CD4-positive, alpha-beta T cell treated with Interleukin-10 for 1 hour (primary cell): Measurements from ENCODE around the gene EYS.
"Not testable (repeated sequence)": the region's sequence is repeated elsewhere in the genome, so short reads cannot be mapped to it uniquely, and the experiment has no call there.

ENCODE experiments used
- DNase-seq: peaks from one replicate; pipeline ENCODE4 v3.0.0-alpha.2; 2020

The EYS gene

GRCh38 chr6:65071480-65071879 is 635.5 kb downstream of the EYS start:
- DNase-seq, result no peak

GRCh38 chr6:65064844-65065243 is 642.2 kb downstream of the EYS start:
- no peak for DNase-seq

- DNase-seq, result no peak
These were observed 647.5 kb downstream of the EYS start for GRCh38 chr6:65059568-65059967.

- DNase-seq, result no peak
These were observed 651.5 kb downstream of the EYS start for GRCh38 chr6:65055545-65055944.

DNA sequence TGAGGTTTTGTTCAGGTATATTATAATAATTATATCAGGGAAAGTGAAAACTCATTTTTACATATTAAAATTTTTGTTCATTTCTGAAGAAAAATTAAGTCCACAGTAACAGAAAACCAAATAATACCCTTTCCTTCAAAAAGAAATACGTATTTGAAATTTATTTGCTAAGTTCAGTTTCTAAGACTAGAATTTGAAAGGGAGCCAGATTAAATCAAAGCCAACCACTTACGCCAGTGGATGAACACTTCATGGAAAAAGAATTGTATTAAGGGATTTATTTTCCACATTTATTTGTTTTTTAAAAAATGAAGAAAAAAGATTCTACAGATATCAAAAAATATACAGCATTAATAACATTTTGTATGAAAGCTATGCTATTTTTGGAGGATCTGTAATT is 654.4 kb downstream of the EYS start:
- DNase-seq, result no peak

- no peak for DNase-seq
These were observed 661.2 kb downstream of the EYS start for GRCh38 chr6:65045801-65046200.

DNA sequence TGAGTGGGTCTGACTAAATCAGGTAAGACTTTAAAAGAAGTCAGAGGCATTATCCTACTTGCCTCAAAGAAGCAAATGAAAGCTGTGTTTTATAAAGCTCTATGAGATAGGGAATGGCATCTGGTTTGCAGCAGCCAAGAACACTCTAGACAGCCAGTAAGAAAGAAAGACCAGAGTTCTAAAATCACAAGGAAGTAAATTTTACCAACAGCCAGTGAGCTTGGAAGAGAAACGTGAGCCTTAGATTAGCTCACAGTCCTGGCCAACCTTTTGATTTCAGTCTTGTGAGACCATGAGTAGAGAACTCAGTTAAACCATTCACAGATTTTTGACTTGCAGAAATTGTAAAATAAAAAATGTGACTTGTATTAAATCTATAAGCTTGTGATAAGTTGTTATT is 693.0 kb downstream of the EYS start:
- DNase-seq, result no peak

GRCh38 chr6:65006788-65007187 is 700.2 kb downstream of the EYS start:
- no peak for DNase-seq

GRCh38 chr6:65004283-65004682 is 702.7 kb downstream of the EYS start:
- no peak for DNase-seq

DNA sequence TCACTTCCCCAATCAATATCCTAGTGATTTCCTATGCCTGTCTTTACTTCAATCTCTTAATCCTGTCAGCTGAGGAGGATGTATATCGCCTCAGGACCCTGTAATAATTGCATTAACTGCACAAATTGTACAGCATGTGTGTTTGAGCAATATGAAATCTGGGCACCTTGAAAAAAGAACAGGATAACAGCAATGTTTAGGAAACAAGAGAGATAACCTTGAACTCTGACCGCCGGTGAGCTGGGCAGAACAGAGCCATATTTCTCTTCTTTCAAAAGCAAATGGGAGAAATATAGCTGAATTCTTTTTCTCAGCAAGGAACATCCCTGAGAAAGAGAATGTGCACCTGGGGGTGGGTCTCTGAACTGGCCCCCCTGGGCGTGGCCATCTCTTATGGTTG is 704.1 kb downstream of the EYS start:
- DNase-seq, result not testable (repeated sequence)

DNA sequence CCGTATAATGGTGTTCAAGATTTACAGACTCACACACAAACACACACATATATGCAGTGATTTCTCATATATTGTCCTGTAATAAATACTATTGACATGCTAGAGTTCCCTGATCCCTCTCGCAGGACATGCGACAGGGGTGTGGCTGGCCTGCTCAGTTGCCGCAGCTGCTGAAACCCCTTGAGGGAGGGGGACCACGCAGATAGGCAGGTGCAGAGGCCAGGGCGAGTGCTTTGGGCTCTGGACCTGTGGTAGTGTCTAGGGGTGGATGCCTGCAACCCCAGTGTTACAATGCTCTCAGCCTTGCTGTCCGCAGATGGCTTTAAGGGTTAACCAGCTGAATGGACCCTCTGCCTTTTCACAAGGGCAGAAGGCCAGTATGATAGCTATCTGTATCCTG is 706.2 kb downstream of the EYS start:
- DNase-seq, result no peak

DNA sequence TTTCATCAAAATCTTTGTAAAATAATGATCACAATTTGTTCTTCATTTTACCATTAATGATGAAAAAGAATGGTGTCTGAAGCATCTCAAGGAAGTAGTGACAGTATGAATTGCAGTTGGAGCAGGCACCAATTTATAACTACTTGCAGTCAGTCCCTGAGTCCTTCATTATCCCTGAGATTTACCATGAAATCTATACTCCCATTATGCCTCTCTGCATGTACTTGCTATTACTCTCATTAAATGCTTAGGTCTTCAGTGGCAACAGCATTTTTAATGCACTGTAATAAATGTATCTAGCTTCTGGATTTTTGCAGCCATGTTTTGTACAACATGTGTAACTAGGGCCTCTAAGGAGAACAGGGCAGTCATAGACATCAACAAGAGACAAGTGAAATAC is 708.8 kb downstream of the EYS start:
- DNase-seq, result no peak

GRCh38 chr6:64996301-64996700 is 710.7 kb downstream of the EYS start:
- DNase-seq, result no peak

DNA sequence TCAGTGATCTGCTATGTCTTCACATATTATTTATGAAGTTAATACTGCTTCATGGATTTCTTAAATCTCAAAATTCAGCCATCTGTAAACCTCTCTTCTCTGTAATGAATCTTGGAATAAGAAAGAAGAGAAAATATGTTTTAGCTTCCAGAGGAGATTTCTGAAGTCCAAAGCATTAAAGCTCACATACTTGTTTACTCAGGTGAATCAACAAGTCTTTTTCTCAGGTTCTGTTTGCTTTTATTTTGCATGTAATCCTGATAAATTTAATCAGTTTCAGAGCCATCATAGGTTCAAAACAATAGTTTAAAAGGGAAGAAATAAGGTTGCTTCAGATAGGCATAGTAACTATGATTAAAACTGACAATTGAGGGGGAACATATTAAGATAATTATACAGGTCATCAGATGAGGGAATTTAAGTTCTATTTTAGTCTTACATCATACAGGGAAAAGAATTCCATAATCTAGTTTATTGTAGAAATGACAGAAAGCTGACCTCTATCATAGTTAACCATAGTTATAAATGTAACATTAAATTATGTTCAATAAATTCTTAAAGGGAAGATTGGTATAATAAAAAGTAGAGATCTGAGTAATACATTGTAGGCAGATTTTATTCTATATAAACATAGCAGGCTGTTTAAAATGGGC is 716.2 kb downstream of the EYS start:
- no peak for DNase-seq

DNA sequence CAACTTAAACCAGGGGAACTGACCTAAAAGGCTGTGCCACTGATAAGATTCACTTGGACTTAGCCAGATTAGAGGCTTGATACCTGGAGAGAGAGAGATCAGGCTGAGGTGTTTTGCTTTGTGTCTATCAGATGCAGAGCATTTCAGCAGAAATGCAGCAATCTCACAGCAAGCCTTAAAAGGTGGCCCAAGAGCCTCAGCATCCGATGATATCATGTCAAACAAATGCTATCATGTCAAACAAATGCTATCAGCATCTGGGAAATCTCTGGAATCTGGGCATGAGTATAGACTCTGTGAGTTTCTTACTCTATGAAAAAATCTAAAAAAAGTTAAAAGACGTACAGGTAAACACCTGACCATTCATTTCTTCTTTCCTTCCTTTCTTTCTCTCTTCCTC is 718.9 kb downstream of the EYS start:
- no peak for DNase-seq

- DNase-seq, result no peak
These were observed 720.0 kb downstream of the EYS start for GRCh38 chr6:64987066-64987465.

GRCh38 chr6:64985726-64986125 is 721.3 kb downstream of the EYS start:
- DNase-seq, result no peak

- no peak for DNase-seq
These were observed 722.1 kb downstream of the EYS start for GRCh38 chr6:64984948-64985347.

DNA sequence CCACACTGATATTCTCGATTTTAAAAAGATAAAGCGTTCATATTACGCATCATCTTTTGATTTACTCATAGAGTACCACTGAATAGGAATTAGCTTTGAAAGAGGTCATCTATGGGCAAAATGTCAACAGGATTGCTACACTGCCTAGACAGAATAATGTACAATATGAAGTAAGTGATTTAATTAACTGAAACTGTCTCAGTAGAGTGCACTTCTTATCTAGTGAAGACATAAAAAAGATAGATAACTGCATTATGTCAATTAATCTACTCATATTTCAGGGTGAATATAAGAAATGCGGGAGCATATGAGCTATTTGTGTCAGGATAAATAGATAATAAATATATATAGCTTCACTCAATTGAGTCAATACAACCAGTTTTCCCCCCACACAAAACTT is 723.9 kb downstream of the EYS start:
- no peak for DNase-seq

DNA sequence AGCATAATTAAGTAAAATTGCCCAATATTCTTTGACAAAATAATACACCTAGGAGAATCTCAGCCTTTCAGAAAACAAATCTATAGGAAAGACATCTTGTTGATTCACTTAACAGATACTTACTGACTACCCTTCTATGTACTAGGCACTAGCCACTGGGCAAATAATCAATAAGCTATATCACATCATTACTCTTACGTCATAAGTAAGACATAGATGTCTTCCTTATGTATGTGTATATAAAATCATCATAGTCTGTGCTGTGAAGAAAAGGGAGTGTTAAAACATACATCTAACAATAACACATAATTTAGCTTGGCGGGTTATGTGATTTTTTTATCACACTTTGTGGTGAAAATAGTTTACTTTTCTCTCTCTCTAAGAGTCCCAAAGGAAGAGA is 733.9 kb downstream of the EYS start:
- no peak for DNase-seq

DNA sequence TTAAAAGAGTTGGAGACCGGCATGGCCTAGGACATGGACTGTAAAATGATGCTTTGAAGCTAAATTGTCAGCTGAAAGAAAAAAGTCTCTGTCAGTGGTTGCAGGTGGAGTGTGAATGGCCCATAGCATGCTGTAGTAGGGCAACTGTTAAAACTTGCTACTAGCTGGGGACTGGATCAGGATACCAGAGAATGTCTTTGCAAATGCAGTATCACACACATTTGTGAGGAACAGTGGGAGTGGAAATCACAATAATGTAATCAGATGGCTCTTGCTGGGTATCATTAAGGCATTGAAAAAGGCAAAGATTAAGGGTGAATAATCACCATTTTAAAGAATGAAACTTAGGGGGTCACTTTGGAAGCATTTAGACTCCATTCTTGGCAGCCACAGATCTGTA is 737.9 kb downstream of the EYS start:
- no peak for DNase-seq

- DNase-seq, result no peak
These were observed 751.6 kb downstream of the EYS start for GRCh38 chr6:64955435-64955848.

DNA sequence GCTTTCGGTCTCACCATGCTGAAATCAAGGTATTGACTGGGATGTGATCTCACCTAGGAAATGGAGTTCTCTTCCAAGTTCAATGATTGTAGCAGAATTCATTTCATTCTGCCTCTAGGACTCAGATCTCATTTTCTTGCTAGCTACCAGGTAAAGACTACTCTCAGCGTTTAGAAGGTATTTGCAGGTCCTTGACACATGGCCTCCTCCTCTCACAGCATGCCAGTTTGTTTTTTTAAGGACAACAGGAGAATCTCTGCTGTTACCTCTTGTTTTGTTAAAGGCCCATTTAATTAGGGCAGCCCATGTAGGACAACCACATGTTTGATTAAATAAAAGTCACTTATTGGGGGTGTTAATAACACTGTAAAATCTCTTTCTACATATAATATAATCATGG is 757.8 kb downstream of the EYS start:
- DNase-seq, result no peak

- DNase-seq, result no peak
These were observed 758.8 kb downstream of the EYS start for GRCh38 chr6:64948261-64948660.

DNA sequence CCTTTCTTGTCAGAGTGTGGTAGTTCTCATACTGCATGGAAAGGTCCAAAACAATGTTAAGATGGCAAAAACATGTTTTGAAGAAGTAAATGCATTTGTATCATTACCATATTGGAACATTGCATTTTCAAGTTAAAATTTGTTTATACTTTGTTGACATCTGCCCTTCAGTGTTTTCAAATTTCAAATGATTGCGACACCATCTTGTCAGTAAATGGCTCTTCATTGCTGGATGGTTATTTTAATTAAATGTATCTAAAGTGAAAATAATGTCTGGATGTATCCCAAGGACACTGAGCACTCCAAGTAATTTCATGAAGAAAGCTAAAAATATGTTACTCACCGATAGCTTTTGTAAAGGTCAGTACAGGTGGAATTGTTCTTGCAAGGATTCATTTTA is 761.6 kb downstream of the EYS start:
- no peak for DNase-seq

DNA sequence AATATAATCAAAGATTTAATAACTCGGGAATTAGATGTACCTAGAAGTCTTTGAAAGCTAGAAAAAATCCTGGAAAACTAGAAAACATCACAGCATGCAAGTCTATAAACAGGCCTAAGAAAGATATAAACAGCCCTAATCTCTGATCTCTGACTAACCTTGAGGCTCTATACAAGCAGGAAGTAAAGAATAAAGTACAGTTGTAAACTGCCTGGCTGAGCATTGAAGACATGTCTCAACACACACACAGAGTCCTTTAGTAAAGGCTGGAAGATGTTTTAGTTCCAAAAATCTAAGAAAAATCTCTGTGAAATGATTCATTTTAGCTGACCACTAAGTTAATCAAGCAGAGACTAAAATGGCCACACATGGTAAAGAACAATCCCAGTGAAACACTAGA is 774.5 kb downstream of the EYS start:
- no peak for DNase-seq
